ENCODE measurements around the gene RNF10.
"Not testable (repeated sequence)": the region's sequence is repeated elsewhere in the genome, so short reads cannot be mapped to it uniquely, and the experiment has no call there.

RNF10 gene

GRCh38 chr12:120614848-120615247 is 80.7 kb downstream of the RNF10 start:
- H2AFZ ChIP-seq (ENCODE audit: low read depth, low read length, severe bottlenecking): no peak overlapping the region
- H3K9me2 ChIP-seq (replicated peaks; ENCODE audit: insufficient read depth, low read length): no peaks in the 10 kb centered on the region
- no peaks in the 10 kb centered on the region for H4K20me1 ChIP-seq (ENCODE audit: low read depth, low read length)
- H3K27ac ChIP-seq (ENCODE audit: low read depth, low read length): no peak overlapping the region
- no peaks in the 10 kb centered on the region for H3K9me3 ChIP-seq (ENCODE audit: insufficient read depth, low read length)
- H3K9ac ChIP-seq (ENCODE audit: low read length): no peak overlapping the region
- no peaks in the 10 kb centered on the region for H3K79me2 ChIP-seq (ENCODE audit: insufficient read depth, low read length)
- no peak overlapping the region for H3K4me3 ChIP-seq (ENCODE audit: insufficient read depth, low read length, poor library complexity, severe bottlenecking)
- H3K27me3 ChIP-seq (ENCODE audit: low read length): no peaks in the 10 kb centered on the region
- no peaks in the 10 kb centered on the region for H3K36me3 ChIP-seq (ENCODE audit: low read length)
- TF ChIP-seq EZH2phosphoT487 (conservative IDR thresholded peaks at IDR 0.05; ENCODE audit: low read length) (no peak), CTCF (IDR thresholded peaks at IDR 0.05; ENCODE audit: insufficient read depth, low read length, poor library complexity, severe bottlenecking) (no peak)
- H3K4me2 ChIP-seq (ENCODE audit: low read depth, low read length, poor library complexity, severe bottlenecking): no peak overlapping the region
- H3F3A ChIP-seq (ENCODE audit: insufficient read depth): no peaks in the 10 kb centered on the region

GRCh38 chr12:120617193-120617592 is 83.0 kb downstream of the RNF10 start:
- H3K4me3 ChIP-seq (ENCODE audit: insufficient read depth, low read length, poor library complexity, severe bottlenecking): not testable (repeated sequence)

GRCh38 chr12:120617767-120618166 is 83.6 kb downstream of the RNF10 start:
- H3K9me2 ChIP-seq (replicated peaks; ENCODE audit: insufficient read depth, low read length); H3K27me3 ChIP-seq (ENCODE audit: low read length); H3K27ac ChIP-seq (ENCODE audit: low read depth, low read length): not testable (repeated sequence)

More at GRCh38 chr12:120617193-120617592, 83.0 kb downstream of the RNF10 start:
- H3K27ac ChIP-seq (ENCODE audit: low read depth, low read length); H3K9me3 ChIP-seq (ENCODE audit: insufficient read depth, low read length); H3K9me2 ChIP-seq (replicated peaks; ENCODE audit: insufficient read depth, low read length); H3K4me2 ChIP-seq (ENCODE audit: low read depth, low read length, poor library complexity, severe bottlenecking); H4K20me1 ChIP-seq (ENCODE audit: low read depth, low read length); H3K79me2 ChIP-seq (ENCODE audit: insufficient read depth, low read length); H3K9ac ChIP-seq (ENCODE audit: low read length); H3K36me3 ChIP-seq (ENCODE audit: low read length); H3F3A ChIP-seq (ENCODE audit: insufficient read depth); H3K27me3 ChIP-seq (ENCODE audit: low read length); H2AFZ ChIP-seq (ENCODE audit: low read depth, low read length, severe bottlenecking): not testable (repeated sequence)

GRCh38 chr12:120618954-120619615 is 84.9 kb downstream of the RNF10 start:
- Histone ChIP-seq H3K4me2 (ENCODE audit: low read depth, low read length, poor library complexity, severe bottlenecking) (no peak overlapping the region), H3K9me3 (ENCODE audit: insufficient read depth, low read length) (no peaks in the 10 kb centered on the region), H3K9me2 (replicated peaks; ENCODE audit: insufficient read depth, low read length) (no peaks in the 10 kb centered on the region), H4K20me1 (ENCODE audit: low read depth, low read length) (no peaks in the 10 kb centered on the region), H3K4me3 (ENCODE audit: insufficient read depth, low read length, poor library complexity, severe bottlenecking) (no peak overlapping the region), H3K36me3 (ENCODE audit: low read length) (no peaks in the 10 kb centered on the region), H2AFZ (ENCODE audit: low read depth, low read length, severe bottlenecking) (no peak overlapping the region), H3K27ac (ENCODE audit: low read depth, low read length) (no peak overlapping the region), H3K27me3 (ENCODE audit: low read length) (no peaks in the 10 kb centered on the region), H3K79me2 (ENCODE audit: insufficient read depth, low read length) (no peaks in the 10 kb centered on the region), H3K9ac (ENCODE audit: low read length) (no peak overlapping the region), H3F3A (ENCODE audit: insufficient read depth) (no peaks in the 10 kb centered on the region)
- TF ChIP-seq EZH2phosphoT487 (conservative IDR thresholded peaks at IDR 0.05; ENCODE audit: low read length): no peak

More at GRCh38 chr12:120617767-120618166, 83.6 kb downstream of the RNF10 start:
- not testable (repeated sequence) for H3K9me3 ChIP-seq (ENCODE audit: insufficient read depth, low read length); H3K79me2 ChIP-seq (ENCODE audit: insufficient read depth, low read length); H2AFZ ChIP-seq (ENCODE audit: low read depth, low read length, severe bottlenecking); H3K4me2 ChIP-seq (ENCODE audit: low read depth, low read length, poor library complexity, severe bottlenecking); H3K9ac ChIP-seq (ENCODE audit: low read length); H3K36me3 ChIP-seq (ENCODE audit: low read length); H3F3A ChIP-seq (ENCODE audit: insufficient read depth); H3K4me3 ChIP-seq (ENCODE audit: insufficient read depth, low read length, poor library complexity, severe bottlenecking); H4K20me1 ChIP-seq (ENCODE audit: low read depth, low read length)

- Histone ChIP-seq H3F3A (ENCODE audit: insufficient read depth) (no peaks in the 10 kb centered on the region), H3K36me3 (ENCODE audit: low read length) (no peaks in the 10 kb centered on the region), H3K4me2 (ENCODE audit: low read depth, low read length, poor library complexity, severe bottlenecking) (no peak overlapping the region), H3K9ac (ENCODE audit: low read length) (no peak overlapping the region), H3K4me3 (ENCODE audit: insufficient read depth, low read length, poor library complexity, severe bottlenecking) (no peak overlapping the region), H2AFZ (ENCODE audit: low read depth, low read length, severe bottlenecking) (no peak overlapping the region), H3K9me2 (replicated peaks; ENCODE audit: insufficient read depth, low read length) (no peaks in the 10 kb centered on the region), H3K9me3 (ENCODE audit: insufficient read depth, low read length) (no peaks in the 10 kb centered on the region), H3K27me3 (ENCODE audit: low read length) (no peaks in the 10 kb centered on the region), H3K79me2 (ENCODE audit: insufficient read depth, low read length) (no peaks in the 10 kb centered on the region), H3K27ac (ENCODE audit: low read depth, low read length) (no peak overlapping the region), H4K20me1 (ENCODE audit: low read depth, low read length) (no peaks in the 10 kb centered on the region)
- no peak for TF ChIP-seq CTCF (IDR thresholded peaks at IDR 0.05; ENCODE audit: insufficient read depth, low read length, poor library complexity, severe bottlenecking)
- no peak for TF ChIP-seq EZH2phosphoT487 (conservative IDR thresholded peaks at IDR 0.05; ENCODE audit: low read length)
Observed at GRCh38 chr12:120620624-120621023, 86.5 kb downstream of the RNF10 start.
